HL-60 (cell line): Measurements from ENCODE around the gene CLCN4.

Experiments used
- DNase-seq, 2 experiments: peaks; one replicate each; pipeline ENCODE4 v3.0.0-alpha.2; 2010 to 2020; ENCODE audit warnings: low read depth in 1 of 2, low spot score in 1 of 2
- H3K27ac ChIP-seq: fragments of 250-450 bp; sonication (Bioruptor Pico); replicated peaks from 2 replicates; pipeline ENCODE4 v1.5.1; 2020; ENCODE audit warnings: mild to moderate bottlenecking, moderate library complexity
- H3K27me3 ChIP-seq: fragments of 250-450 bp; sonication (Bioruptor Pico); 2 replicates; pipeline ENCODE4 v1.5.1; 2021; ENCODE audit warnings: mild to moderate bottlenecking, moderate library complexity; ENCODE audit not compliant: insufficient read depth, poor library complexity, severe bottlenecking
- H3K4me3 ChIP-seq: replicated peaks from 2 replicates; pipeline ENCODE4 v1.5.1; 2011; ENCODE audit warnings: mild to moderate bottlenecking, control low read depth, low read length; ENCODE audit not compliant: insufficient read depth
- GABPA ChIP-seq: IDR thresholded peaks from 2 replicates; pipeline ENCODE4 v1.6.1; 2012; ENCODE audit warnings: low read depth
- POLR2AphosphoS5 ChIP-seq: IDR thresholded peaks from 2 replicates; pipeline ENCODE4 v1.6.1; 2012; ENCODE audit warnings: low read depth
- REST ChIP-seq: IDR thresholded peaks from 2 replicates; pipeline ENCODE4 v1.6.1; 2012; ENCODE audit warnings: low read depth; ENCODE audit not compliant: insufficient replicate concordance
- SPI1 ChIP-seq: IDR thresholded peaks from 2 replicates; pipeline ENCODE4 v1.6.1; 2012; ENCODE audit warnings: low read depth, mild to moderate bottlenecking, borderline replicate concordance
- TF ChIP-seq, protein P1 (sequence below): IDR thresholded peaks from one replicate; pipeline ENCODE4 v1.5.1; 2011; ENCODE audit warnings: low read length, control low read depth, inconsistent platforms; ENCODE audit not compliant: insufficient read depth

CLCN4 gene

DNA sequence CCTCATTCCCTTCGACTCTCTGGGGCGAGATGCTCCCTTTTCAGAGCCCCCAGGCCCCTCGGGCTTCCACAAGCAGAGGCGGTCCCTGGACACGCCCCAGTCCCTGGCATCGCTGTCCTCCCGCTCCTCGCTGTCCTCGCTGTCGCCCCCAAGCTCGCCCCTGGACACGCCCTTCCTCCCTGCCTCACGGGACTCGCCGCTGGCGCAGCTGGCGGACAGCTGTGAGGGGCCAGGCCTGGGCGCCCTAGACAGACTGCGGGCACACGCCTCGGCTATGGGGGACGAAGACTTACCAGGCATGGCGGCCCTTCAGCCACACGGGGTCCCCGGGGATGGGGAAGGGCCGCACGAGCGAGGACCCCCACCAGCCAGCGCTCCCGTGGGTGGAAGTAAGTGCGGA is 39.5 kb upstream of the CLCN4 start:
- Histone ChIP-seq H3K27me3 (no peaks in the 10 kb centered on the region), H3K4me3 (no peak overlapping the region), H3K27ac (no peak overlapping the region)
- DNase-seq, result no peak
- TF ChIP-seq GABPA (no peak), REST (no peak), POLR2AphosphoS5 (no peak), SPI1 (no peak)
- TF ChIP-seq, protein P1, sequence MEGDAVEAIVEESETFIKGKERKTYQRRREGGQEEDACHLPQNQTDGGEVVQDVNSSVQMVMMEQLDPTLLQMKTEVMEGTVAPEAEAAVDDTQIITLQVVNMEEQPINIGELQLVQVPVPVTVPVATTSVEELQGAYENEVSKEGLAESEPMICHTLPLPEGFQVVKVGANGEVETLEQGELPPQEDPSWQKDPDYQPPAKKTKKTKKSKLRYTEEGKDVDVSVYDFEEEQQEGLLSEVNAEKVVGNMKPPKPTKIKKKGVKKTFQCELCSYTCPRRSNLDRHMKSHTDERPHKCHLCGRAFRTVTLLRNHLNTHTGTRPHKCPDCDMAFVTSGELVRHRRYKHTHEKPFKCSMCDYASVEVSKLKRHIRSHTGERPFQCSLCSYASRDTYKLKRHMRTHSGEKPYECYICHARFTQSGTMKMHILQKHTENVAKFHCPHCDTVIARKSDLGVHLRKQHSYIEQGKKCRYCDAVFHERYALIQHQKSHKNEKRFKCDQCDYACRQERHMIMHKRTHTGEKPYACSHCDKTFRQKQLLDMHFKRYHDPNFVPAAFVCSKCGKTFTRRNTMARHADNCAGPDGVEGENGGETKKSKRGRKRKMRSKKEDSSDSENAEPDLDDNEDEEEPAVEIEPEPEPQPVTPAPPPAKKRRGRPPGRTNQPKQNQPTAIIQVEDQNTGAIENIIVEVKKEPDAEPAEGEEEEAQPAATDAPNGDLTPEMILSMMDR, result no peak

- no peaks in the 10 kb centered on the region for H3K27me3 ChIP-seq
- H3K4me3 ChIP-seq, result no peak overlapping the region
- TF ChIP-seq, protein P1, result no peak
- no peak for TF ChIP-seq GABPA
- no peak for DNase-seq
- no peak overlapping the region for H3K27ac ChIP-seq
Observed at GRCh38 chrX:10117864-10118377, 38.9 kb upstream of the CLCN4 start.

DNA sequence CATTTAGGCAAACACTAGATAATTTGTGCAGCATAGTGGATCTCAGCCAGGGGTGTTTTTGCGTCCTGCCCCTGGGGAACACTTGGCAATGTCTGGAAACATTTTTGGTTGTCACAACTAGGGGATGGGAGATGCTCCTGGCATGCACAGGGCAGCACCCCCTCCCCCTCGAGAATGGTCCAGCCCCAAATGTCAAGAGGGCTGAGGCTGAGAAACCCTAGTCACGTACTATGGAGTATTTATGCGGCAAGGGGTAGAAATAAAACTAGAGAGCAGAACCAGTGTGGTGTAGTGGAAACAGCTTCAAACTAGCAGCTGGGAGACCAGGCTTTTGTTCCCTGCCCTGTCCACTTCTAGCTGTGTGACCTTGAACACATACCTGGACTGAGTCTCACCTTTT is 38.2 kb upstream of the CLCN4 start:
- no peak overlapping the region for H3K4me3 ChIP-seq
- no peak for DNase-seq
- TF ChIP-seq GABPA (no peak), REST (no peak), SPI1 (no peak), POLR2AphosphoS5 (no peak)
- TF ChIP-seq, protein P1, result no peak
- no peaks in the 10 kb centered on the region for H3K27me3 ChIP-seq
- H3K27ac ChIP-seq, result no peak overlapping the region

DNA sequence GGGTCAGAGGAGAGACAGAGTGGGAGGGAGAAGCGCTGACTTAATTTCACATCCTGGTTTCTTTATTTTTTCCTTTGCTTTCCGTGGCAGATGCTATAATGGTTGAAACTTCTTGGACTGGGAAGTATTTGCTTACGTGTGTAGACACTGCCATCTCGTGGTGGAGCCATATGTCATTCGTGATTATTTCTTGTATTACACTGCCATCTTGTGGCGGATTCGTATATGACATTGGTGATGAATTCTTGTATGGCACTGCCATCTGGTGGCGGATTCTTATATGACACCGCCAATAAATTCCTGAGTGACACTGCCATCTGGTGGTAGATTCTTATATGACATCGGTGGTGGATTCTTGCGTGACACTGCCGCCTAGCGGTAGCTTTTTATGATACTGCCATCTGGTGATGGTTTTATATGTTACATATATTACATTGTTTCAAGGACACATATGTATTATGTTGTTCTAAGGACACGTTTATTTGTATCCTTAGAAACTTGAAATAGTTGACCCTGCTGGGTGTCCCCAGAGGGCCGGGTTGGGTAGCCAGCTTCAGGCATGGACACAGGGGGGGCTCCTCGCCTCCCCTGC is 37.3 kb upstream of the CLCN4 start:
- Histone ChIP-seq H3K4me3 (no peak overlapping the region), H3K27ac (no peak overlapping the region), H3K27me3 (no peaks in the 10 kb centered on the region)
- DNase-seq, result peak; percentile 50 to 86
- TF ChIP-seq, protein P1, result peak; percentile 65
- TF ChIP-seq SPI1, result no peak
- peak; percentile 79 for TF ChIP-seq POLR2AphosphoS5
- no peak for TF ChIP-seq GABPA
- no peak for TF ChIP-seq REST
